ENCODE measurements around the gene VPS41.

Gene VPS41

GRCh38 chr7:38743899-38744298, 165.1 kb downstream of the VPS41 start:
- H3K4me3 ChIP-seq (ENCODE audit: low read length in 2 of 2) = no peak overlapping the region
- no peak overlapping the region for H3K27ac ChIP-seq (replicated peaks; ENCODE audit: low read length)
- no peak overlapping the region for H3K4me2 ChIP-seq (ENCODE audit: insufficient read depth, low read length, poor library complexity, severe bottlenecking)
- H3K18ac ChIP-seq (ENCODE audit: low read length) = no peak overlapping the region
- peaks cover 6 to 65% of the 10 kb centered on the region in 2 donors for H3K36me3 ChIP-seq (replicated peaks in 1 of 2; ENCODE audit: control insufficient read depth in 2 of 2, insufficient read depth in 2 of 2, low read length in 2 of 2)
- H3K14ac ChIP-seq (ENCODE audit: low read length) = no peak overlapping the region
- H4K91ac ChIP-seq (ENCODE audit: low read depth, low read length, poor library complexity) = no peak overlapping the region
- H2BK120ac ChIP-seq (ENCODE audit: low read depth, low read length) = no peak overlapping the region
- peaks cover 0 to 3% of the 10 kb centered on the region in 2 donors for H3K4me1 ChIP-seq (ENCODE audit: control insufficient read depth in 2 of 2, insufficient read depth in 1 of 2, low read depth in 1 of 2, low read length in 2 of 2)
- H4K8ac ChIP-seq (ENCODE audit: low read depth, low read length) = no peak overlapping the region
- H3K27me3 ChIP-seq (ENCODE audit: control insufficient read depth in 3 of 3, insufficient read depth in 3 of 3, low read depth in 1 of 3, low read length in 3 of 3) = no peaks in the 10 kb centered on the region
- no peaks in the 10 kb centered on the region for H3K9me3 ChIP-seq (replicated peaks in 1 of 2; ENCODE audit: control insufficient read depth in 2 of 2, insufficient read depth in 1 of 2, low read depth in 1 of 2, low read length in 2 of 2)
- no peak overlapping the region for H2BK12ac ChIP-seq (ENCODE audit: low read length)
- H2AK5ac ChIP-seq (ENCODE audit: low read depth, low read length) = no peak overlapping the region
- no peak overlapping the region for H2BK15ac ChIP-seq (ENCODE audit: low read length)
- H3K9ac ChIP-seq (ENCODE audit: low read depth, low read length, poor library complexity) = no peak overlapping the region
- no peak for DNase-seq (ENCODE audit: low spot score)
- H3K23ac ChIP-seq (ENCODE audit: low read depth, low read length, poor library complexity) = no peak overlapping the region
- H2BK5ac ChIP-seq (ENCODE audit: low read length) = no peak overlapping the region
- no peak overlapping the region for H2AFZ ChIP-seq (ENCODE audit: low read length)
- no peak overlapping the region for H3K4ac ChIP-seq (ENCODE audit: low read length)
- WGBS, 2 donors (ENCODE audit: extremely low coverage in 2 of 2, insufficient read length in 2 of 2, insufficient replicate concordance in 1 of 2) = no CpG with 5 or more reads among the region's 1 CpG
- no peaks in the 10 kb centered on the region for H3K79me1 ChIP-seq (ENCODE audit: low read depth, low read length)

- H2BK120ac ChIP-seq (ENCODE audit: low read depth, low read length) = no peak overlapping the region
- H2AFZ ChIP-seq (ENCODE audit: low read length) = no peak overlapping the region
- H2BK5ac ChIP-seq (ENCODE audit: low read length) = no peak overlapping the region
- H3K18ac ChIP-seq (ENCODE audit: low read length) = no peak overlapping the region
- H3K36me3 ChIP-seq (replicated peaks in 1 of 2; ENCODE audit: control insufficient read depth in 2 of 2, insufficient read depth in 2 of 2, low read length in 2 of 2) = peaks cover 8 to 59% of the 10 kb centered on the region in 2 donors
- H3K23ac ChIP-seq (ENCODE audit: low read depth, low read length, poor library complexity) = no peak overlapping the region
- H3K79me1 ChIP-seq (ENCODE audit: low read depth, low read length) = no peaks in the 10 kb centered on the region
- no peak overlapping the region for H3K14ac ChIP-seq (ENCODE audit: low read length)
- no peak overlapping the region for H3K4me3 ChIP-seq (ENCODE audit: low read length in 2 of 2)
- no CpG with 5 or more reads among the region's 4 CpGs for WGBS, 2 donors (ENCODE audit: extremely low coverage in 2 of 2, insufficient read length in 2 of 2, insufficient replicate concordance in 1 of 2)
- H3K9ac ChIP-seq (ENCODE audit: low read depth, low read length, poor library complexity) = no peak overlapping the region
- no peak overlapping the region for H2AK5ac ChIP-seq (ENCODE audit: low read depth, low read length)
- no peak overlapping the region for H2BK15ac ChIP-seq (ENCODE audit: low read length)
- no peak for DNase-seq (ENCODE audit: low spot score)
- H3K4ac ChIP-seq (ENCODE audit: low read length) = no peak overlapping the region
- H3K4me1 ChIP-seq (ENCODE audit: control insufficient read depth in 2 of 2, insufficient read depth in 1 of 2, low read depth in 1 of 2, low read length in 2 of 2) = no peaks in the 10 kb centered on the region
- no peak overlapping the region for H4K91ac ChIP-seq (ENCODE audit: low read depth, low read length, poor library complexity)
- no peak overlapping the region for H4K8ac ChIP-seq (ENCODE audit: low read depth, low read length)
- no peaks in the 10 kb centered on the region for H3K27me3 ChIP-seq (ENCODE audit: control insufficient read depth in 3 of 3, insufficient read depth in 3 of 3, low read depth in 1 of 3, low read length in 3 of 3)
- no peaks in the 10 kb centered on the region for H3K9me3 ChIP-seq (replicated peaks in 1 of 2; ENCODE audit: control insufficient read depth in 2 of 2, insufficient read depth in 1 of 2, low read depth in 1 of 2, low read length in 2 of 2)
- H3K27ac ChIP-seq (replicated peaks; ENCODE audit: low read length) = no peak overlapping the region
- no peak overlapping the region for H2BK12ac ChIP-seq (ENCODE audit: low read length)
- no peak overlapping the region for H3K4me2 ChIP-seq (ENCODE audit: insufficient read depth, low read length, poor library complexity, severe bottlenecking)
These were observed 168.9 kb downstream of the VPS41 start for GRCh38 chr7:38740041-38740440.

- H3K4me1 ChIP-seq (ENCODE audit: control insufficient read depth in 2 of 2, insufficient read depth in 1 of 2, low read depth in 1 of 2, low read length in 2 of 2) = no peaks in the 10 kb centered on the region
- no peak overlapping the region for H3K4me3 ChIP-seq (ENCODE audit: low read length in 2 of 2)
- H3K4ac ChIP-seq (ENCODE audit: low read length) = no peak overlapping the region
- H2BK15ac ChIP-seq (ENCODE audit: low read length) = no peak overlapping the region
- no peak overlapping the region for H2BK120ac ChIP-seq (ENCODE audit: low read depth, low read length)
- peaks cover 4 to 22% of the 10 kb centered on the region in 2 donors for H3K36me3 ChIP-seq (replicated peaks in 1 of 2; ENCODE audit: control insufficient read depth in 2 of 2, insufficient read depth in 2 of 2, low read length in 2 of 2)
- no peaks in the 10 kb centered on the region for H3K79me1 ChIP-seq (ENCODE audit: low read depth, low read length)
- no peak for DNase-seq (ENCODE audit: low spot score)
- H2BK5ac ChIP-seq (ENCODE audit: low read length) = no peak overlapping the region
- no peak overlapping the region for H3K9ac ChIP-seq (ENCODE audit: low read depth, low read length, poor library complexity)
- H3K27ac ChIP-seq (replicated peaks; ENCODE audit: low read length) = no peak overlapping the region
- no peak overlapping the region for H4K8ac ChIP-seq (ENCODE audit: low read depth, low read length)
- WGBS, 2 donors (ENCODE audit: extremely low coverage in 2 of 2, insufficient read length in 2 of 2, insufficient replicate concordance in 1 of 2) = no CpG with 5 or more reads among the region's 4 CpGs
- H3K27me3 ChIP-seq (ENCODE audit: control insufficient read depth in 3 of 3, insufficient read depth in 3 of 3, low read depth in 1 of 3, low read length in 3 of 3) = no peaks in the 10 kb centered on the region
- H2AFZ ChIP-seq (ENCODE audit: low read length) = no peak overlapping the region
- no peak overlapping the region for H2BK12ac ChIP-seq (ENCODE audit: low read length)
- H3K4me2 ChIP-seq (ENCODE audit: insufficient read depth, low read length, poor library complexity, severe bottlenecking) = no peak overlapping the region
- no peak overlapping the region for H3K18ac ChIP-seq (ENCODE audit: low read length)
- no peaks in the 10 kb centered on the region for H3K9me3 ChIP-seq (replicated peaks in 1 of 2; ENCODE audit: control insufficient read depth in 2 of 2, insufficient read depth in 1 of 2, low read depth in 1 of 2, low read length in 2 of 2)
- no peak overlapping the region for H2AK5ac ChIP-seq (ENCODE audit: low read depth, low read length)
- H3K23ac ChIP-seq (ENCODE audit: low read depth, low read length, poor library complexity) = no peak overlapping the region
- no peak overlapping the region for H4K91ac ChIP-seq (ENCODE audit: low read depth, low read length, poor library complexity)
- no peak overlapping the region for H3K14ac ChIP-seq (ENCODE audit: low read length)
These were observed 172.9 kb downstream of the VPS41 start for GRCh38 chr7:38736138-38736537.

GRCh38 chr7:38731215-38731614, 177.8 kb downstream of the VPS41 start:
- no peak overlapping the region for H3K23ac ChIP-seq (ENCODE audit: low read depth, low read length, poor library complexity)
- H3K14ac ChIP-seq (ENCODE audit: low read length) = no peak overlapping the region
- no peak overlapping the region for H3K4me3 ChIP-seq (ENCODE audit: low read length in 2 of 2)
- no peak overlapping the region for H2AFZ ChIP-seq (ENCODE audit: low read length)
- no peak overlapping the region for H2BK15ac ChIP-seq (ENCODE audit: low read length)
- no peak overlapping the region for H2BK120ac ChIP-seq (ENCODE audit: low read depth, low read length)
- H3K18ac ChIP-seq (ENCODE audit: low read length) = no peak overlapping the region
- H2AK5ac ChIP-seq (ENCODE audit: low read depth, low read length) = no peak overlapping the region
- H3K9ac ChIP-seq (ENCODE audit: low read depth, low read length, poor library complexity) = no peak overlapping the region
- H3K4ac ChIP-seq (ENCODE audit: low read length) = no peak overlapping the region
- H4K91ac ChIP-seq (ENCODE audit: low read depth, low read length, poor library complexity) = no peak overlapping the region
- no peaks in the 10 kb centered on the region for H3K9me3 ChIP-seq (replicated peaks in 1 of 2; ENCODE audit: control insufficient read depth in 2 of 2, insufficient read depth in 1 of 2, low read depth in 1 of 2, low read length in 2 of 2)
- no peak overlapping the region for H3K4me2 ChIP-seq (ENCODE audit: insufficient read depth, low read length, poor library complexity, severe bottlenecking)
- H3K4me1 ChIP-seq (ENCODE audit: control insufficient read depth in 2 of 2, insufficient read depth in 1 of 2, low read depth in 1 of 2, low read length in 2 of 2) = no peaks in the 10 kb centered on the region
- no peak overlapping the region for H2BK12ac ChIP-seq (ENCODE audit: low read length)
- no CpG with 5 or more reads among the region's 2 CpGs for WGBS, 2 donors (ENCODE audit: extremely low coverage in 2 of 2, insufficient read length in 2 of 2, insufficient replicate concordance in 1 of 2)
- no peaks in the 10 kb centered on the region for H3K27me3 ChIP-seq (ENCODE audit: control insufficient read depth in 3 of 3, insufficient read depth in 3 of 3, low read depth in 1 of 3, low read length in 3 of 3)
- no peaks in the 10 kb centered on the region for H3K79me1 ChIP-seq (ENCODE audit: low read depth, low read length)
- no peak overlapping the region for H2BK5ac ChIP-seq (ENCODE audit: low read length)
- H3K27ac ChIP-seq (replicated peaks; ENCODE audit: low read length) = no peak overlapping the region
- H4K8ac ChIP-seq (ENCODE audit: low read depth, low read length) = no peak overlapping the region
- DNase-seq (ENCODE audit: low spot score) = no peak
- H3K36me3 ChIP-seq (replicated peaks in 1 of 2; ENCODE audit: control insufficient read depth in 2 of 2, insufficient read depth in 2 of 2, low read length in 2 of 2) = peaks cover 2 to 32% of the 10 kb centered on the region in 2 donors

Data from neuronal stem cell (in vitro differentiated cells).